ENCODE data around the gene MAPK8IP1.

The MAPK8IP1 gene

GRCh38 chr11:45936511-45937054 lies 51.1 kb downstream of the MAPK8IP1 start:
- H3K4me3 ChIP-seq (ENCODE audit: low read depth, low read length), result no peak overlapping the region
- no peak overlapping the region for H3K27ac ChIP-seq (ENCODE audit: extremely low read depth, low read depth, low read length)
- CTCF ChIA-PET, result interaction anchor here (0.7 to 2.1 kb wide), 3 partner anchors 29 to 70 kb away, joined by 3 to 9 read pairs (median 4); no protein-coding TSS in a partner anchor
- H3K9me3 ChIP-seq (ENCODE audit: control insufficient read depth, insufficient read depth, low read depth, low read length), result no peaks in the 10 kb centered on the region
- no peaks in the 10 kb centered on the region for H3K4me1 ChIP-seq (ENCODE audit: control insufficient read depth, insufficient read depth, low read length)
- POLR2A ChIA-PET, result no interaction called here
- TF ChIP-seq ZNF416 (tag by site-specific recombination; IDR thresholded peaks at IDR 0.05) (no peak), KLF7 (tag by site-specific recombination; IDR thresholded peaks at IDR 0.05; ENCODE audit: borderline replicate concordance) (no peak), ZSCAN5A (tag by site-specific recombination; IDR thresholded peaks at IDR 0.05) (no peak), ZNF423 (tag by site-specific recombination; IDR thresholded peaks at IDR 0.05) (no peak), ZNF366 (tag by site-specific recombination; conservative IDR thresholded peaks at IDR 0.05) (no peak), YY2 (tag by site-specific recombination; IDR thresholded peaks at IDR 0.05) (no peak), ZNF561 (tag by site-specific recombination; IDR thresholded peaks at IDR 0.05; ENCODE audit: borderline replicate concordance) (no peak), ZNF335 (tag by site-specific recombination; conservative IDR thresholded peaks at IDR 0.05) (no peak), ZNF639 (tag by site-specific recombination; IDR thresholded peaks at IDR 0.05) (no peak), ZNF548 (tag by site-specific recombination; IDR thresholded peaks at IDR 0.05) (no peak), ZFHX2 (tag by site-specific recombination; conservative IDR thresholded peaks at IDR 0.05) (no peak), MZF1 (tag by site-specific recombination; IDR thresholded peaks at IDR 0.05; ENCODE audit: borderline replicate concordance) (no peak), SETDB1 (IDR thresholded peaks at IDR 0.05; ENCODE audit: insufficient read length, low read length) (no peak), KLF9 (tag by site-specific recombination; IDR thresholded peaks at IDR 0.05; ENCODE audit: low read depth) (no peak)
- TF ChIP-seq, protein P1, sequence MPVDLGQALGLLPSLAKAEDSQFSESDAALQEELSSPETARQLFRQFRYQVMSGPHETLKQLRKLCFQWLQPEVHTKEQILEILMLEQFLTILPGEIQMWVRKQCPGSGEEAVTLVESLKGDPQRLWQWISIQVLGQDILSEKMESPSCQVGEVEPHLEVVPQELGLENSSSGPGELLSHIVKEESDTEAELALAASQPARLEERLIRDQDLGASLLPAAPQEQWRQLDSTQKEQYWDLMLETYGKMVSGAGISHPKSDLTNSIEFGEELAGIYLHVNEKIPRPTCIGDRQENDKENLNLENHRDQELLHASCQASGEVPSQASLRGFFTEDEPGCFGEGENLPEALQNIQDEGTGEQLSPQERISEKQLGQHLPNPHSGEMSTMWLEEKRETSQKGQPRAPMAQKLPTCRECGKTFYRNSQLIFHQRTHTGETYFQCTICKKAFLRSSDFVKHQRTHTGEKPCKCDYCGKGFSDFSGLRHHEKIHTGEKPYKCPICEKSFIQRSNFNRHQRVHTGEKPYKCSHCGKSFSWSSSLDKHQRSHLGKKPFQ (tag by site-specific recombination; IDR thresholded peaks at IDR 0.05), result no peak
- peaks cover 0 to 54% of the 10 kb centered on the region in 2 experiments; a peak in 1 of 3 replicates for H3K36me3 ChIP-seq (ENCODE audit: control insufficient read depth in 2 of 2, insufficient read depth in 1 of 2, low read length in 2 of 2)

DNA sequence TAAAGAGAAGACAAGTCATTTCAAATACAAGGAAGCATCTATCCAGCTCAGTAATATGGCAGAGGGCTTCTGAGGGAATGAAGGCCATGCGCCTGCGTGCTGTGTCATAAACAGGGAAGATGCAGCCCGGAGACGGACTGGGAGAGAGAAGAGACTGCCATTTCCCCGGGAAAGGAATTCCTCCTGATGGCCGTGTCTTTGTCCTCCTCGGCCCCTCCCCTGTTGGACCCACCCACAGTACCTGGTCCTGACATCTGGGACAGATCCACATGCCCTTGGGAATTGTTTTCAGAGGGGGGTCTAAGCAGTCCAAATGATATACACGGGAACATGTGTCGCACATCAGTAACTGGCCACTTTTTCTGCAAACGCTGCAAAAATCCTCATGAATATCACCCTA lies 52.5 kb downstream of the MAPK8IP1 start:
- Histone ChIP-seq H3K27ac (ENCODE audit: extremely low read depth, low read depth, low read length) (no peak overlapping the region), H3K4me3 (ENCODE audit: low read depth, low read length) (no peak overlapping the region), H3K36me3 (ENCODE audit: control insufficient read depth in 2 of 2, insufficient read depth in 1 of 2, low read length in 2 of 2) (peaks cover 0 to 46% of the 10 kb centered on the region in 2 experiments; a peak in 1 of 3 replicates), H3K9me3 (ENCODE audit: control insufficient read depth, insufficient read depth, low read depth, low read length) (no peaks in the 10 kb centered on the region), H3K4me1 (ENCODE audit: control insufficient read depth, insufficient read depth, low read length) (no peaks in the 10 kb centered on the region)
- TF ChIP-seq ZNF354C (tag by site-specific recombination; IDR thresholded peaks at IDR 0.05; ENCODE audit: borderline replicate concordance, low read depth), result no peak
- no peak for TF ChIP-seq ZNF112 (tag by site-specific recombination; IDR thresholded peaks at IDR 0.05)
- no peak for TF ChIP-seq ZSCAN4 (tag by site-specific recombination; IDR thresholded peaks at IDR 0.05)
- no peak for TF ChIP-seq ZNF404 (tag by site-specific recombination; IDR thresholded peaks at IDR 0.05)
- no peak for TF ChIP-seq PRDM1 (tag by site-specific recombination; IDR thresholded peaks at IDR 0.05)
- no peak for TF ChIP-seq KLF10 (tag by site-specific recombination; IDR thresholded peaks at IDR 0.05)
- TF ChIP-seq TCF7L2 (IDR thresholded peaks at IDR 0.05; ENCODE audit: borderline replicate concordance, low read depth, low read length), result no peak
- TF ChIP-seq, protein P2, sequence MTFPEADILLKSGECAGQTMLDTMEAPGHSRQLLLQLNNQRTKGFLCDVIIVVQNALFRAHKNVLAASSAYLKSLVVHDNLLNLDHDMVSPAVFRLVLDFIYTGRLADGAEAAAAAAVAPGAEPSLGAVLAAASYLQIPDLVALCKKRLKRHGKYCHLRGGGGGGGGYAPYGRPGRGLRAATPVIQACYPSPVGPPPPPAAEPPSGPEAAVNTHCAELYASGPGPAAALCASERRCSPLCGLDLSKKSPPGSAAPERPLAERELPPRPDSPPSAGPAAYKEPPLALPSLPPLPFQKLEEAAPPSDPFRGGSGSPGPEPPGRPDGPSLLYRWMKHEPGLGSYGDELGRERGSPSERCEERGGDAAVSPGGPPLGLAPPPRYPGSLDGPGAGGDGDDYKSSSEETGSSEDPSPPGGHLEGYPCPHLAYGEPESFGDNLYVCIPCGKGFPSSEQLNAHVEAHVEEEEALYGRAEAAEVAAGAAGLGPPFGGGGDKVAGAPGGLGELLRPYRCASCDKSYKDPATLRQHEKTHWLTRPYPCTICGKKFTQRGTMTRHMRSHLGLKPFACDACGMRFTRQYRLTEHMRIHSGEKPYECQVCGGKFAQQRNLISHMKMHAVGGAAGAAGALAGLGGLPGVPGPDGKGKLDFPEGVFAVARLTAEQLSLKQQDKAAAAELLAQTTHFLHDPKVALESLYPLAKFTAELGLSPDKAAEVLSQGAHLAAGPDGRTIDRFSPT (tag by site-specific recombination; IDR thresholded peaks at IDR 0.05), result no peak
- TF ChIP-seq ZNF2 (tag by site-specific recombination; IDR thresholded peaks at IDR 0.05), result no peak
- ChIA-PET POLR2A (no interaction called here), CTCF (interaction anchor here (0.5 to 2.1 kb wide), 2 partner anchors 66 to 82 kb away, joined by 4 to 9 read pairs; no protein-coding TSS in a partner anchor)

Data from HEK293 (cell line).